Measurements from ENCODE around the gene SLC25A13.
A peak's percentile ranks its signal among the peaks of the same experiment; 100 is the strongest.

Gene SLC25A13

GRCh38 chr7:96244244-96244991 is 77.5 kb downstream of the SLC25A13 start:
- no peaks in the 10 kb centered on the region for H3K9me3 ChIP-seq

GRCh38 chr7:96243241-96243640 is 78.7 kb downstream of the SLC25A13 start:
- no peaks in the 10 kb centered on the region for H3K27me3 ChIP-seq
- H3K4me3 ChIP-seq (ENCODE audit: low read depth in 1 of 2, low read length in 1 of 2) = no peak overlapping the region
- no peaks in the 10 kb centered on the region for H3K9me3 ChIP-seq
- H3K27ac ChIP-seq = no peak overlapping the region
- no peak for TF ChIP-seq CTCF (IDR thresholded peaks at IDR 0.05)
- H3K36me3 ChIP-seq = no peaks in the 10 kb centered on the region
- H3K4me1 ChIP-seq (ENCODE audit: control insufficient read depth in 1 of 2, insufficient read depth in 1 of 2, low read depth in 1 of 2, low read length in 1 of 2) = peaks cover 0 to 10% of the 10 kb centered on the region in 2 experiments

More at GRCh38 chr7:96244244-96244991, 77.5 kb downstream of the SLC25A13 start:
- peaks cover 0 to 10% of the 10 kb centered on the region in 2 experiments for H3K4me1 ChIP-seq (ENCODE audit: control insufficient read depth in 1 of 2, insufficient read depth in 1 of 2, low read depth in 1 of 2, low read length in 1 of 2)
- no peaks in the 10 kb centered on the region for H3K36me3 ChIP-seq
- H3K27me3 ChIP-seq = no peaks in the 10 kb centered on the region
- TF ChIP-seq CTCF (IDR thresholded peaks at IDR 0.05) = no peak
- no peak overlapping the region for H3K27ac ChIP-seq
- no peak overlapping the region for H3K4me3 ChIP-seq (ENCODE audit: low read depth in 1 of 2, low read length in 1 of 2)

GRCh38 chr7:96241855-96242254 is 80.0 kb downstream of the SLC25A13 start:
- Histone ChIP-seq H3K4me3 (ENCODE audit: low read depth in 1 of 2, low read length in 1 of 2) (no peak overlapping the region), H3K27ac (peak overlapping the region; percentile 24), H3K4me1 (ENCODE audit: control insufficient read depth in 1 of 2, insufficient read depth in 1 of 2, low read depth in 1 of 2, low read length in 1 of 2) (peaks cover 0 to 10% of the 10 kb centered on the region in 2 experiments), H3K9me3 (no peaks in the 10 kb centered on the region), H3K36me3 (no peaks in the 10 kb centered on the region), H3K27me3 (no peaks in the 10 kb centered on the region)
- TF ChIP-seq CTCF (IDR thresholded peaks at IDR 0.05) = no peak

- TF ChIP-seq CTCF (IDR thresholded peaks at IDR 0.05) = no peak
- peaks cover 2% of the 10 kb centered on the region for H3K36me3 ChIP-seq
- H3K27ac ChIP-seq = no peak overlapping the region
Measured at GRCh38 chr7:96238976-96239766, 82.7 kb downstream of the SLC25A13 start.

GRCh38 chr7:96238474-96238873 is 83.4 kb downstream of the SLC25A13 start:
- Histone ChIP-seq H3K27ac (no peak overlapping the region), H3K9me3 (no peaks in the 10 kb centered on the region), H3K4me3 (ENCODE audit: low read depth in 1 of 2, low read length in 1 of 2) (no peak overlapping the region), H3K4me1 (ENCODE audit: control insufficient read depth in 1 of 2, insufficient read depth in 1 of 2, low read depth in 1 of 2, low read length in 1 of 2) (peaks cover 0 to 10% of the 10 kb centered on the region in 2 experiments), H3K36me3 (peaks cover 9% of the 10 kb centered on the region), H3K27me3 (no peaks in the 10 kb centered on the region)
- TF ChIP-seq CTCF (IDR thresholded peaks at IDR 0.05) = no peak

More at GRCh38 chr7:96238976-96239766, 82.7 kb downstream of the SLC25A13 start:
- Histone ChIP-seq H3K4me1 (ENCODE audit: control insufficient read depth in 1 of 2, insufficient read depth in 1 of 2, low read depth in 1 of 2, low read length in 1 of 2) (peaks cover 0 to 10% of the 10 kb centered on the region in 2 experiments), H3K9me3 (no peaks in the 10 kb centered on the region), H3K27me3 (no peaks in the 10 kb centered on the region), H3K4me3 (ENCODE audit: low read depth in 1 of 2, low read length in 1 of 2) (no peak overlapping the region)

All from neutrophil (primary cell).